GM21423 (cell line): ENCODE measurements around the gene SERPINF2.
"Not testable (repeated sequence)": the region's sequence is repeated elsewhere in the genome, so short reads cannot be mapped to it uniquely, and the experiment has no call there.

Experiments used
- ATAC-seq: cut with Tn5 transposase; IDR thresholded peaks from one replicate; pipeline ENCODE4 v1.9.1; 2021; ENCODE audit warnings: mild to moderate bottlenecking, moderate library complexity; ENCODE audit not compliant: unreplicated experiment

SERPINF2 gene

DNA sequence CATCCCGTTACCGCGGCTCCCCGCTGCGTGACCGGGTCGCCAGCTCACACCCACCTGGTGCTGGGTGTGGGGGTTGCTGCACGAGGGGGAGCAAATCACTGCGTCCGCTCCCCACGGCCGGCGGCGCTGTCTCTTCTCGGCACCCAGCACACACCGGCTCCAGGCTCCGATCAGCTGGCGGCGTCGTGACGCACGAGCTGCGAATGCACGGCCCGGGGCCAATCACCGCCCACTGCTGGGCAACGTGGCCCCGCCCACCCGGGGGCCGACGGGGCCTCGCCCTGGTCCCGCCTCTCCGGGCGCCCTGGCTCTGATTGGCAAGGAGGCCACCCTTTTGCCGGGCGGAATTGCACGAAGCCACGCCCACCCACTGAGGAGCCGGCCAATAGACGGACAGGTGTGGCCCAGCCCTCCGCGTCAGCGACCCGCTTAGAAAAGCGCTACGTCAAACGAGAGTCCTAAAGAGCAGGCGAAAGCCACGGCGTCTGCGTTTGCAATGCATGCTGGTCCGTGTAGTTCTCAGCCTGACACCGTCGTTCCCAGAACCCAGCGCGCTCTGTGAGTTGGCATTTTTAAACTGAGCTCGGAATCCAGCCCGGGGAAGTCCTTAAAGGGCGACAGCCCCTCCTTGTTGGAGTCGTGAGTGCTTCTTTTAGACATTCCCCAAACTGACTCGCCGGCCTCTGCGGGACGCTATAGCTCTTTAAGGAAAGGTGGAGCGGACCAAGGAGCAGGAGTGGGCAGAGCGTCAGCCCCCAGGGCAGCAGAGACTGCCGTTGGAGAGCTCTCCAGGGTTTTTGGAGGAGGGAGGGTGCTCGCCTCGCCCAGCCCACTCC is 26.4 kb upstream of the SERPINF2 start:
- ATAC-seq, result peak; percentile 74

DNA sequence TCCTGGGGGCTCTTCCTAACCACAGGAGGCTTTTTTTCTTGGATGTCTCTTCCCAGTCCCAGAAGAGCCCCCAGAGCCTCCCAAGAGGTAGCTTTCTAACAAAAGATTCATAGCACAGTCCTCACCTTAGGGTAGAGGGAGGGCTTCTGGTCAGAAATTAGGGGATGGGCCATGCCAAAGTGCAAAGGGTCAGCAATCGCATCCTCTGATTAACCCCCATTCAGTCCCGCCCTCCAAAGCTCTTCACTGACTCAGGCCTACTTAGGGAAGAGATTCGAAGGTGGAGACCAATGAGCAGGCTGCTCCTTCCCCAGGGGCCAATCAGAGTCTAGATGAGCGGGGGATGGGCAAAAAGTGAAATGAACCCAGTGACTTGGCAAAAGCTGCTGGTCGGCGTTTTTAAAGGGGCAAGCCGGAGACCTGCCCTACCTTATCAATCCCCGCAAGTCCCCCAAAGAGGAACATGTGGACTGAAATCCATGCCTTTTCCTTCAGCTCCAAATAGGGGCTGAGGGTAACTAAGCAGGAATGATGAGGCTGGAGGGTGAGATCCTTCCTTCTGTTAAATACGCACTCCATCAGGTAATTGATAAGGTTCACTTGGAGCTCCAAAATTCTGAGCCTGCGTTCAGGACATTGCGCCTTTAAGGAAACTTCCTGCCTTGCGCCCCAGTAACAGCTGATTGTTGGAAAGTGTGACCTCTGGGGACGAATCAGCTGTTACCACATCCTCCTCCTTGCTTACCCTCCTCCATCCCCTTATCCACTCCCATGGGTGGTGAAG is 25.6 kb upstream of the SERPINF2 start:
- peak; percentile 40 for ATAC-seq

DNA sequence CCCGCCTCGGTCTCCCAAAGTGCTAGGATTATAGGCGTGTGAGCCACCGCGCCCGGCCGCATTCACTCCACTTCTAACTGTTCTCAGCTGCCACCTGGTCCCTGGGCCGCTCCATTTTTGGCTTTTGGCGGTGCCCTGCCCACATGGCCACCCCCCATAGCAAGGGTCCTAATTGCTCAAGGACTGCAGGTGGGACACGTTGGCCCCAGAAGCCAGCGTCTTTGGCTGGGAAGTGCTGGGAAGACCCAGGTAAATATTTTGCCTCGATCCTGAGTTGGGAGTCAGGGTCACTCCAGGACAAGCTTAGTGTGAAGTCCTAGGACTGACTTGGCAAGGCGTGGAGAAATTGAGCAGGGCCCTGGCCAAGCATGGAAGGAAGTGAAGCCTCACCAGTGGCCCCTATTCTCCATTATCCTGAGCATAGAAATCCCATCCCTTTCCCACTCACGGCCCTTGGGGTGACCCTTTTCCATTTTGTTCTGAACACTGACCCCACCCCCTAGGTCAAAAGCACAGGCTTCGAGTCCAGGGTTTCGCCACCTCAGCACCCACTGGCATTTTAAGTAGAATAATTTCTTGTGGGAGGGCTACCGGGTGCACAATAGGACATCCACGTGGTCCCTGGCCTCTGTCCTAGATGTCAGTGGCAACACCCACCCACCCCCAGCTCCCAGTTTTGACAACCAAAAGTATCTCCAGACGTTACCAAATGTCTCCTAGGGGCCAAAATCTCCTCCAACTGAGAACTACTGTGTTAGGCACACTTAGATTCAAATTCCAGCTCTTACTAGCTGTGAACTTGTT is 24.1 kb upstream of the SERPINF2 start:
- ATAC-seq, result no peak

DNA sequence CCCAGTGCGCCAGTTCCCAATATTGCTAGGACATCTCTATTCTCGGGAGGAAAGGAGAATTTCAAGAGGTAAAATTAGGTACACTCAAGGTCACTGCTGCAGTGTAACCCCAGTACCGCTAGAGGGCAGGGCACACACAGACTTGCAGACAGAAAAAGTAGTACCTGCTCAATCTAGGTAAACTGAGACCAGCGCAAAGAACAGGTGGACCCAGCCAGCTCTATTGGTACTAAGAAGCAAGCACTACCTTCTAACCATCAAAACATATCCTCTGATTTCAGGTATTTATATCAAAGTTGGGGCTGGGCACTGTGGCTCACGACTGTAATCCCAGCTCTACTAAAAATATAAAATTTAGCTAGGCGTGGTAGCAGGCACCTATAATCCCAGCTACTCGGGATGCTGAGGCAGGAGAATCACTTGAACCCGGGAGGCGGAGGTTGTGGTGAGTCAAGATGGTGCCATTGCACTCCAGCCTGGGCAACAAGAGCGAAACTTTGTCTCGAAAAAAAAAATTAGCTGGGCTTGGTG is 21.8 kb upstream of the SERPINF2 start:
- no peak for ATAC-seq

DNA sequence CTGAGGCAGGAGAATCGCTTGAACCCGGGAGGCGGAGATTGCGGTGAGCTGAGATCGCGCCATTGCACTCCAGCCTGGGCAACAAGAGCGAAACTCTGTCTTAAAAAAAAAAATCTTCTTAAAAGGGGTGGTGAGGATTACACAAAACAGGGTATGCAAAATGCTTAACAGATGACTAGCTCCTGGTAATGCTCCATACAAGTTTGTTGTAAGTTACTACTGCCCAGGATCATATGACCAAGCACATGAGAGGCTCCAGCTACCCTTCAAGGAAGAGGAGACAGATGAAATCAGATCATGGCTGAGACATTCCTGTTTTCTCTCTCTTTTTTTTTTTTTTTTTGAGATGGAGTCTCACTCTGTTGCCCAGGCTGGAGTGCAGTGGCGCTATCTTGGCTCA is 20.6 kb upstream of the SERPINF2 start:
- ATAC-seq, result not testable (repeated sequence)

DNA sequence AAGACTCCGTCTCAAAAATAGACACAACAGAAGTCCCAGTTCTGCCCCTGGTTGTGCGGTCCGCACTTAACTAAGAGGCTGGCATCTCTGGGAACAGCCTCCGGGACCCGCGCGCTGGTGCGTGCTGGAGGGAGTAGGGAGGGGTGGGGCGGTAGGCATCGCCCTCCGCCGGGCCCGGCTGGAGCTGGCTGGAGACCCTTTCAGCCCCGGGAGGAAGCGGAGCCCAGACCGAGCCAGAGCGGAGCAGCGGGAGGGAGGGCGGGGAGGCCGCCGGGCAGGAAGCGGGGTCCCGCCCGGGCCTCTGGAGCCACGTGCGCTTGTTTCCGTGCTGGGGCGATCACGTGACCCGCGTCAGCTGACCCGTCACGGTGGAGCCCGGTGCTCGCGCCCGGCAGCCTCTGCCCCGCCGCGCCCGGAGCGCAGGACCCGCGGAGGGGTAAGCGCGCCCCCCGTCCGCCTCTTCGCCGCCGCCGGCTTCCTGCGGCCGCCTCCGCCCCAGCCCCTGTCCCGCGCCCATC is 18.3 kb upstream of the SERPINF2 start, which contains the start of gene WDR81:
Gene WDR81 (plus strand): TSS at position 354 of the 518 bp plus-strand sequence. CDS start 256 bp downstream, outside the sequence.
- ATAC-seq, result peak; percentile 52

DNA sequence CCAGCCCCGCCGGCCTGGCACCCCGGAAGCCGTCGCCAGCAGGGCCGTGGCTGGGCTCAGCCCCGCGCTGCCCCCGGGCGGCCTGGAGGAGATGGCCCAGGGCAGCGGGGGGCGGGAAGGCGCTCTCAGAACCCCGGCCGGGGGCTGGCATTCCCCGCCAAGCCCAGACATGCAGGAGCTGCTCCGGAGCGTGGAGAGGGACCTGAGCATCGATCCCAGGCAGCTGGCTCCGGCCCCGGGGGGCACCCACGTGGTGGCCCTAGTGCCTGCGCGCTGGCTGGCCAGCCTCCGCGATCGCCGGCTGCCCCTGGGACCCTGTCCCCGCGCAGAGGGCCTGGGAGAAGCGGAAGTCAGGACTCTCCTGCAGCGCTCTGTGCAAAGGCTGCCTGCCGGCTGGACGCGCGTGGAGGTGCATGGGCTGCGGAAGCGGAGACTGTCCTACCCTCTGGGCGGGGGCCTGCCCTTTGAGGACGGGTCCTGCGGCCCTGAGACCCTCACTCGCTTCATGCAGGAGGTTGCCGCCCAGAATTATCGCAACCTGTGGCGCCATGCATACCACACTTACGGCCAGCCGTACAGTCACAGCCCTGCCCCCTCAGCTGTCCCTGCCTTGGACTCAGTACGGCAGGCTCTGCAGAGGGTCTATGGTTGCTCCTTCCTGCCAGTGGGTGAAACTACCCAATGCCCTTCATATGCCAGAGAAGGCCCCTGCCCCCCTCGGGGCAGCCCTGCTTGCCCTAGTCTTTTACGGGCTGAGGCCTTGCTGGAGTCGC is 17.6 kb upstream of the SERPINF2 start:
- ATAC-seq, result peak; percentile 22

DNA sequence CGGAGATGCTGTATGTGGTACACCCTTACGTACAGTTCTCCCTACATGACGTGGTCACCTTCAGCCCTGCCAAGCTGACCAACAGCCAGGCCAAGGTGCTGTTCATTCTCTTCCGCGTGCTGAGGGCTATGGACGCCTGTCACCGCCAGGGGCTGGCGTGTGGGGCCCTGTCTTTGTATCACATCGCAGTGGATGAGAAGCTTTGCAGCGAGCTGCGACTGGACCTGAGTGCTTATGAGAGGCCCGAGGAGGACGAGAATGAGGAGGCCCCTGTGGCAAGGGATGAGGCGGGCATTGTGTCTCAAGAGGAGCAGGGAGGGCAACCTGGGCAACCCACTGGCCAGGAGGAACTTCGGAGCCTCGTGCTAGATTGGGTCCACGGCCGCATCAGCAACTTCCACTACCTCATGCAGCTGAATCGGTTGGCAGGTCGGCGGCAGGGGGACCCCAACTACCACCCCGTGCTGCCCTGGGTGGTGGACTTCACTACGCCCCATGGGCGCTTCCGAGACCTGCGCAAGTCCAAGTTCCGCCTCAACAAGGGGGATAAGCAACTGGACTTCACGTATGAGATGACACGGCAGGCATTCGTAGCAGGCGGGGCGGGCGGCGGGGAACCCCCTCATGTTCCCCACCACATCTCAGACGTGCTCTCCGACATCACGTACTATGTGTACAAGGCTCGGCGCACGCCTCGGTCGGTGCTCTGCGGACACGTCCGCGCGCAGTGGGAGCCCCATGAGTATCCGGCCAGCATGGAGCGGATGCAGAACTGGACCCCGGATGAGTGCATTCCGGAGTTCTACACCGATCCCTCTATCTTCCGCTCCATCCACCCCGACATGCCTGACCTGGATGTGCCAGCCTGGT is 16.8 kb upstream of the SERPINF2 start:
- ATAC-seq, result no peak

DNA sequence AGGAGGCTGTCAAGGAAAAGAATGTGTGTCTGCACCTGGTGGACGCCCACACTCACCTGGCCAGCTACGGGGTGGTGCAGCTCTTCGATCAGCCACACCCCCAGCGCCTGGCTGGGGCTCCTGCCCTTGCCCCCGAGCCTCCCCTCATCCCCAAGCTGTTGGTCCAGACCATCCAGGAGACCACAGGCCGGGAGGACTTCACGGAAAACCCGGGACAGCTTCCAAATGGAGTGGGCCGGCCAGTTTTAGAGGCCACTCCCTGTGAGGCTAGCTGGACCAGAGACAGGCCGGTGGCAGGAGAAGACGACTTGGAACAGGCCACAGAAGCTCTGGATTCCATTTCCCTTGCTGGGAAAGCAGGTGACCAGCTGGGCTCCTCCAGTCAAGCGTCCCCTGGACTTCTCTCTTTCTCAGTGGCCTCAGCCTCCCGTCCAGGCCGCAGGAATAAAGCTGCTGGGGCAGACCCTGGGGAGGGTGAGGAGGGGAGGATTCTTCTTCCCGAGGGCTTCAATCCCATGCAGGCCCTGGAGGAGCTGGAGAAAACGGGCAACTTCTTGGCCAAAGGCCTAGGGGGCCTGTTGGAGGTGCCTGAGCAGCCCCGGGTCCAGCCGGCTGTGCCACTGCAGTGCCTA is 15.9 kb upstream of the SERPINF2 start:
- ATAC-seq, result no peak

DNA sequence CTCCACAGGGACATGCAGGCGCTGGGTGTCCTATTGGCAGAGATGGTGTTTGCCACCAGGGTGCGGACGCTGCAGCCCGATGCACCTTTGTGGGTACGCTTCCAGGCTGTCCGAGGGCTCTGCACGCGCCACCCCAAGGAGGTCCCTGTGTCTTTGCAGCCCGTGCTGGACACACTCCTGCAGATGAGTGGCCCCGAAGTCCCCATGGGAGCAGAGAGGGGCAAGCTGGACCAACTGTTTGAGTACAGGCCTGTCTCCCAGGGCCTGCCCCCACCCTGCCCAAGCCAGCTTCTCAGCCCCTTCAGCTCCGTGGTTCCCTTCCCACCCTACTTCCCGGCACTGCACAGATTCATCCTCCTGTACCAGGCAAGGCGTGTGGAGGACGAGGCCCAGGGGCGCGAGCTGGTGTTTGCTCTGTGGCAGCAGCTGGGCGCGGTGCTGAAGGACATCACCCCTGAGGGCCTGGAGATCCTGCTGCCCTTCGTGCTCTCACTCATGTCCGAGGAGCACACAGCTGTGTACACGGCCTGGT is 15.3 kb upstream of the SERPINF2 start:
- ATAC-seq, result no peak

DNA sequence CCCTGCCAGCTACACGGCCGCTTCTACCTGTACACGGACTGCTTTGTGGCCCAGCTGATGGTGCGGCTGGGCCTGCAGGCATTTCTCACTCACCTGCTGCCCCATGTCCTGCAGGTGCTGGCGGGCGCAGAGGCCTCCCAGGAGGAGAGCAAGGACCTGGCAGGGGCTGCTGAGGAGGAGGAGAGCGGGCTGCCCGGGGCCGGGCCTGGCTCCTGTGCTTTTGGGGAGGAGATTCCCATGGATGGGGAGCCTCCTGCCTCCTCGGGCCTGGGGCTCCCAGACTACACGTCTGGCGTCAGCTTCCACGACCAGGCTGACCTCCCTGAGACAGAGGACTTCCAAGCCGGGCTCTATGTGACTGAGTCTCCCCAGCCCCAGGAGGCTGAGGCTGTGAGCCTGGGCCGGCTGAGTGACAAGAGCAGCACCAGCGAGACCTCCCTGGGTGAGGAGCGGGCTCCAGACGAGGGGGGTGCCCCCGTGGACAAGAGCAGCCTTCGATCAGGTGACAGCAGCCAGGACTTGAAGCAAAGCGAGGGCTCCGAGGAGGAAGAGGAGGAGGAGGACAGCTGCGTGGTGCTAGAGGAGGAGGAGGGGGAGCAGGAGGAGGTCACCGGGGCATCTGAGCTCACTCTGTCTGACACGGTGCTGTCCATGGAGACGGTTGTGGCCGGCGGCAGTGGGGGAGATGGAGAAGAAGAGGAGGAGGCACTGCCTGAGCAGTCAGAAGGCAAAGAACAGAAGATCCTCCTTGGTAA is 14.6 kb upstream of the SERPINF2 start:
- ATAC-seq, result no peak

DNA sequence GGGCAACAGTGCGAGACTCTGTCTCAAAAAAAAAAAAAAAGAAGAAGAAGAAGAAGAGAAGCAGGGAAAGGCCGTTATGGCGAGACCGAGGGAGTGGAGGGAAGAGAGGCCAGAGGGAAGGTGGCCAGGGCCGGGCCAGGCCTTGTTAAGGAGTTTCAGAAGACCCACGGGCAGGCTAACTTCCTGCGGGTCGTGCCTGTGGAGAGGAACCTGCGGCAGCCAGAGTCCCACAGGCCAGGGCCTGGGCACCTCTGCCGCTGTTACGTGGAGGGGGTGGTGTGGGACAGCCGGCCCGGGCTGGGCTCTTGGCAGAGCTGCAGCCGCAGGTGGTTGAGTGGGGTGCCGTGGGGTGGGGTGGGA is 12.7 kb upstream of the SERPINF2 start:
- ATAC-seq, result no peak

DNA sequence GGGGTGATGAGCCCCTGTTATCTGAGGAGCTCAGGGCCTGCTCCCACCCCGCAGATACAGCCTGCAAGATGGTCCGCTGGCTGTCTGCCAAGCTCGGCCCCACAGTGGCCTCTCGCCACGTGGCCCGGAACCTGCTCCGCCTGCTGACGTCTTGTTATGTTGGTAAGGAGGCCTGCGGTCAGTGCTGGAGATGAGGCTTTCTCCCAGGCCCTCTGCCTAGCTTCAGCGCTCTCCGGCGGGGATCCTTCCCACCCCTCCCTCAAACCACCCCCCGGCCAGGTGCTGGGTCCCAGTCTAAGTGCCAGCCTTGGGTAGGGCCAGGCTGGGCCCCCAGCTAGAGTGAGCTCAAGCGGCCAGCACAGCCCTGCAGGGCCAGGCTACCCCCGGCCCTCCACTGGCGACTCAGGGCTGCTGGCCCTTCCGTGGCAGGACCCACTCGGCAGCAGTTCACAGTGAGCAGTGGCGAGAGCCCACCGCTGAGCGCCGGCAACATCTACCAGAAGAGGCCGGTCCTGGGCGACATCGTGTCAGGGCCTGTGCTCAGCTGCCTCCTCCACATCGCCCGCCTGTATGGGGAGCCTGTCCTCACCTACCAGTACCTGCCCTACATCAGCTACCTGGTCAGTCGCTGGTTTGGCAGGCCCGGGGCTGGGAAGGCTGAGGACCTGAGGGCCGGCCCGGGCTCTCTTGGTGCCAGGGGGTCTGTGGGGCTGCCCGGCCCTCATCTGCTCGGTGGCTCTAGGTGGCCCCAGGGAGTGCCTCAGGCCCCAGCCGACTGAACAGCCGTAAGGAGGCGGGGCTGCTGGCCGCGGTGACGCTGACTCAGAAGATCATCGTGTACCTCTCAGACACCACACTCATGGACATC is 12.1 kb upstream of the SERPINF2 start:
- no peak for ATAC-seq

DNA sequence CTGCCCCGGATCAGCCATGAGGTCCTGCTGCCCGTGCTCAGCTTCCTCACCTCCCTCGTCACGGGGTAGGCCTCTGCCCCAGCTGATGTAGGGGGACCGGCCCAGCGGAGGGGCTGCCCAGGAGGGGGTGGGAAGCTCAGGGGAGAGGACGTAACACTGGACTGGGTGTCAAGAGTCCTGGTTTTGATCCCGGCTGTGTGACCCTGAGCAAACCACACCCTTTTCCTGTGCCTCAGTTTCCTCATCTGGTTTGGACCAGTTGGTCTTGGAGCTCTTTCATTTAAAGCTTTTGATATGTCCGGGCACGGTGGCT is 11.5 kb upstream of the SERPINF2 start:
- ATAC-seq, result no peak

DNA sequence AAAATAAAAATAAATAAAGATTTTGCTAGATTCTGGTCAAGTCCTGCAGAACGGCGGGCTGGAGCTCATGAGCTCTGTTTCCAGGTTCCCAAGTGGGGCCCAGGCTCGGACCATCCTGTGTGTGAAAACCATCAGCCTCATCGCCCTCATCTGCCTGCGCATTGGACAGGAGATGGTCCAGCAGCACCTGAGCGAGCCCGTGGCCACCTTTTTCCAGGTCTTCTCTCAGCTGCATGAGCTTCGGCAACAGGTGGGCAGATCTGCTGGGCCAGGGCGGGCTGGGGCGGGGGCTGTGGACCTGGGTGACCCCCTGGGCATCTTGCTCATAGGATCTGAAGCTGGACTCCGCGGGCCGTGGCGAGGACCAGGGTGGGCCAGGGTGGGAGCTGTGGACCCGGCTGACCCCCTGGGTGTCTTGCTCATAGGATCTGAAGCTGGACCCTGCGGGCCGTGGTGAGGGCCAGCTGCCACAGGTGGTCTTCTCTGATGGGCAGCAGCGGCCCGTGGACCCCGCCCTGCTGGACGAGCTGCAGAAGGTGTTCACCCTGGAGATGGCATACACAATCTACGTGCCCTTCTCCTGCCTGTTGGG is 10.3 kb upstream of the SERPINF2 start:
- no peak for ATAC-seq

DNA sequence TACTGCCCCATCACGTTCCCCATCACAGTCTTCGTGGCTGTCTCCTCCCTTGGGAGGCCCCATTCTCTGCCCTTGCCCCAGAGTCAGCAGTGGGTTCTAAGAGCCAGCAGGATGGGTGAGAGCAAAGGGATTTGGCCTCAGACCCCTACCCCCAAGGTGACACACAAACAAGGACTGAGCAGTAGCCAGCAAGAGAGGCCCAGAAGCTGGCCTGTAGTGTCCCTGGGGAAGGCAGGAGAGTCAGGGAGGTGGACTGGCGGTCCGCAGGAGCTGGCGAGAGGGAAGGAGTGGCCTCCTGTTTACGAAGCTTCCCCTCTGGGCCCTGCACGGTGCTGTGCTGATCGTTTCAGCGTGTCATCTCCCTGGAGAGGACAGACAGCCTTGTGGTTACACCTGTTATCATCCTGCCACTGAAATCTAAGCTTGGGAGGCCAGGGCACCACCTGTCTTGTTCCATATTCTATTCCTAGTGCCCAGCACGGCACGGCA is 9.8 kb upstream of the SERPINF2 start:
- ATAC-seq, result no peak
